Liver (tissue), 3 donors: ENCODE data around the gene LDLRAD1.

ENCODE experiments used
- EGR1 ChIP-seq, 2 donors: IDR thresholded peaks; 2 replicates each; pipeline ENCODE4 v1.6.1; 2016 to 2018; ENCODE audit warnings: antibody characterized with exemption in 2 of 2, low read depth in 2 of 2
- FOXA1 ChIP-seq: IDR thresholded peaks from 2 replicates; pipeline ENCODE4 v1.6.1; 2016; ENCODE audit warnings: antibody characterized with exemption
- GABPA ChIP-seq, 2 donors: IDR thresholded peaks in 1 of 2; conservative IDR thresholded peaks in 1 of 2; 2 replicates each; pipeline ENCODE4 v1.6.1; 2016; ENCODE audit warnings: antibody characterized with exemption in 2 of 2, mild to moderate bottlenecking in 1 of 2, moderate library complexity in 1 of 2
- JUND ChIP-seq, 2 donors: IDR thresholded peaks; 2 replicates each; pipeline ENCODE4 v1.6.1; 2016; ENCODE audit warnings: antibody characterized with exemption in 2 of 2
- RAD21 ChIP-seq, 2 donors: IDR thresholded peaks; 2 replicates each; pipeline ENCODE4 v1.6.1; 2016; ENCODE audit warnings: antibody characterized with exemption in 2 of 2, mild to moderate bottlenecking in 2 of 2
- SP1 ChIP-seq: IDR thresholded peaks from 2 replicates; pipeline ENCODE4 v1.6.1; 2018; ENCODE audit warnings: antibody characterized with exemption, mild to moderate bottlenecking
- YY1 ChIP-seq: IDR thresholded peaks from 2 replicates; pipeline ENCODE4 v1.6.1; 2016; ENCODE audit warnings: antibody characterized with exemption, mild to moderate bottlenecking
- TF ChIP-seq, protein P1 (sequence below): fragments of 150-350 bp; IDR thresholded peaks from 2 replicates; pipeline ENCODE4 v1.5.1; 2017; ENCODE audit warnings: improper control_type of control experiment, low read depth, low read length; ENCODE audit not compliant: missing input control
- TF ChIP-seq, protein P2 (sequence below): IDR thresholded peaks from 2 replicates; pipeline ENCODE4 v1.6.1; 2016; ENCODE audit warnings: antibody characterized with exemption
- TF ChIP-seq, protein P3 (sequence below): IDR thresholded peaks from 2 replicates; pipeline ENCODE4 v1.6.1; 2016; ENCODE audit warnings: antibody characterized with exemption
- TF ChIP-seq, protein P4 (sequence below): IDR thresholded peaks from 2 replicates; pipeline ENCODE4 v1.6.1; 2016; ENCODE audit warnings: antibody characterized with exemption
- donor health status: healthy.
- donor health status: healthy.

DNA sequence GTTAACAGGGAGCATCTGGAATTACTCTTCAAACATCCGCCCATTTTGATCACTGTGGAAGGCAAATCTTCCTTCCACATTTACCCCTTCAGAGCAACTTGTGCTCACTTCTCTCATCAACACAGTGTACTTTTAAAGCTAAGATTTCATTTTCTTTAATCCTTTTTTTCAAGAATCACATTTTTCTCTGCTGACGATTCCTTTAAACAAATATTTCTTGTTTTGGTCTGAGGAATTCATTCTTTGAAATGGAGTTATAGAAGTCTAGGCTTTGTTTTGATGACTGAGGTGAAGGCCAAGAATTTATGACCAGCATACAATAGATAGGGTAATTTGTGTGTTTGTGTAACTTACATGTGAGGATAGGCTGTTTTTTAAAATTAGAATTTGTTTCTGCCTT lies 46.3 kb downstream of the LDLRAD1 start:
- TF ChIP-seq, protein P1, sequence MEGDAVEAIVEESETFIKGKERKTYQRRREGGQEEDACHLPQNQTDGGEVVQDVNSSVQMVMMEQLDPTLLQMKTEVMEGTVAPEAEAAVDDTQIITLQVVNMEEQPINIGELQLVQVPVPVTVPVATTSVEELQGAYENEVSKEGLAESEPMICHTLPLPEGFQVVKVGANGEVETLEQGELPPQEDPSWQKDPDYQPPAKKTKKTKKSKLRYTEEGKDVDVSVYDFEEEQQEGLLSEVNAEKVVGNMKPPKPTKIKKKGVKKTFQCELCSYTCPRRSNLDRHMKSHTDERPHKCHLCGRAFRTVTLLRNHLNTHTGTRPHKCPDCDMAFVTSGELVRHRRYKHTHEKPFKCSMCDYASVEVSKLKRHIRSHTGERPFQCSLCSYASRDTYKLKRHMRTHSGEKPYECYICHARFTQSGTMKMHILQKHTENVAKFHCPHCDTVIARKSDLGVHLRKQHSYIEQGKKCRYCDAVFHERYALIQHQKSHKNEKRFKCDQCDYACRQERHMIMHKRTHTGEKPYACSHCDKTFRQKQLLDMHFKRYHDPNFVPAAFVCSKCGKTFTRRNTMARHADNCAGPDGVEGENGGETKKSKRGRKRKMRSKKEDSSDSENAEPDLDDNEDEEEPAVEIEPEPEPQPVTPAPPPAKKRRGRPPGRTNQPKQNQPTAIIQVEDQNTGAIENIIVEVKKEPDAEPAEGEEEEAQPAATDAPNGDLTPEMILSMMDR = no peak
- no peak for TF ChIP-seq SP1
- TF ChIP-seq, protein P2, sequence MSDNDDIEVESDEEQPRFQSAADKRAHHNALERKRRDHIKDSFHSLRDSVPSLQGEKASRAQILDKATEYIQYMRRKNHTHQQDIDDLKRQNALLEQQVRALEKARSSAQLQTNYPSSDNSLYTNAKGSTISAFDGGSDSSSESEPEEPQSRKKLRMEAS = no peak
- TF ChIP-seq, protein P3, sequence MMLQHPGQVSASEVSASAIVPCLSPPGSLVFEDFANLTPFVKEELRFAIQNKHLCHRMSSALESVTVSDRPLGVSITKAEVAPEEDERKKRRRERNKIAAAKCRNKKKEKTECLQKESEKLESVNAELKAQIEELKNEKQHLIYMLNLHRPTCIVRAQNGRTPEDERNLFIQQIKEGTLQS = no peak
- TF ChIP-seq GABPA (IDR thresholded peaks at IDR 0.05 in 1 of 2, conservative IDR thresholded peaks at IDR 0.05 in 1 of 2) = no peak
- TF ChIP-seq RAD21 (IDR thresholded peaks at IDR 0.05) = no peak
- TF ChIP-seq, protein P4, sequence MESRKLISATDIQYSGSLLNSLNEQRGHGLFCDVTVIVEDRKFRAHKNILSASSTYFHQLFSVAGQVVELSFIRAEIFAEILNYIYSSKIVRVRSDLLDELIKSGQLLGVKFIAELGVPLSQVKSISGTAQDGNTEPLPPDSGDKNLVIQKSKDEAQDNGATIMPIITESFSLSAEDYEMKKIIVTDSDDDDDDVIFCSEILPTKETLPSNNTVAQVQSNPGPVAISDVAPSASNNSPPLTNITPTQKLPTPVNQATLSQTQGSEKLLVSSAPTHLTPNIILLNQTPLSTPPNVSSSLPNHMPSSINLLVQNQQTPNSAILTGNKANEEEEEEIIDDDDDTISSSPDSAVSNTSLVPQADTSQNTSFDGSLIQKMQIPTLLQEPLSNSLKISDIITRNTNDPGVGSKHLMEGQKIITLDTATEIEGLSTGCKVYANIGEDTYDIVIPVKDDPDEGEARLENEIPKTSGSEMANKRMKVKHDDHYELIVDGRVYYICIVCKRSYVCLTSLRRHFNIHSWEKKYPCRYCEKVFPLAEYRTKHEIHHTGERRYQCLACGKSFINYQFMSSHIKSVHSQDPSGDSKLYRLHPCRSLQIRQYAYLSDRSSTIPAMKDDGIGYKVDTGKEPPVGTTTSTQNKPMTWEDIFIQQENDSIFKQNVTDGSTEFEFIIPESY = no peak
- no peak for TF ChIP-seq FOXA1
- no peak for TF ChIP-seq EGR1 (IDR thresholded peaks at IDR 0.05; ENCODE audit: low read depth in 2 of 2)
- TF ChIP-seq JUND (IDR thresholded peaks at IDR 0.05) = no peak
- TF ChIP-seq YY1 = no peak
